Posterior cingulate gyrus (tissue), 11 donors: ENCODE data around the gene ACAN.

Experiments
- DNase-seq, 10 donors: peaks; one replicate each; pipeline versions ENCODE4 v3.0.0 to v3.0.0-alpha.2; 2020 to 2021; ENCODE audit warnings: mixed read lengths in 3 of 10
- intact Hi-C: fragments of 100-400 bp; cut with DNase I; formaldehyde crosslinking; loops from one replicate; pipeline ENCODE4 v1.15.1; 2023

Gene ACAN

DNA sequence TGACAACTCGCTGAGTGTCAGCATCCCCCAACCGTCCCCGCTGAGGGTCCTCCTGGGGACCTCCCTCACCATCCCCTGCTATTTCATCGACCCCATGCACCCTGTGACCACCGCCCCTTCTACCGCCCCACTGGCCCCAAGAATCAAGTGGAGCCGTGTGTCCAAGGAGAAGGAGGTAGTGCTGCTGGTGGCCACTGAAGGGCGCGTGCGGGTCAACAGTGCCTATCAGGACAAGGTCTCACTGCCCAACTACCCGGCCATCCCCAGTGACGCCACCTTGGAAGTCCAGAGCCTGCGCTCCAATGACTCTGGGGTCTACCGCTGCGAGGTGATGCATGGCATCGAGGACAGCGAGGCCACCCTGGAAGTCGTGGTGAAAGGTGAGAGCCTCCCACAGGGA is 35.4 kb downstream of the ACAN start:
- DNase-seq = peak in 1 of 10 donors; percentile 49
- intact Hi-C loops = no loop called here

DNA sequence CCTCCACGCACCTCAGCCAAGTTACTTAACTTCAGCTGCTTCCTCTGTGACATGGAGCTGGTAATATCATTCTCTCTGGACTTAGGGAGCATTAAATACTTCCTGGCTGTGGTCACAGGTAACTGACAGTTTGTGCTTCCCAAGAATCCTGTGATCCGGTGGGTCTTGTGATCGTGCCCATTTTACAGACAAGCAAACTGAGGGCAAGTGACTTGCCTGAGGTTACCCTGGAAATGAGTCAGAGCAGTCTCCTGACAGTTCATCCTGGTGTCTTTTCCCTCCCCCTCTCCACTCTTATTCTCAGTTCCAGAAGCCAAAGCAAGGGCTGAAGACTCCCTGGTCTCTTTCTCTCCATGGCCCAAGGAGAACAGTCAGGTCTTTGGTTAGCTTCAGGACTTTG is 35.9 kb downstream of the ACAN start:
- DNase-seq = no peak
- intact Hi-C loops = no loop called here

DNA sequence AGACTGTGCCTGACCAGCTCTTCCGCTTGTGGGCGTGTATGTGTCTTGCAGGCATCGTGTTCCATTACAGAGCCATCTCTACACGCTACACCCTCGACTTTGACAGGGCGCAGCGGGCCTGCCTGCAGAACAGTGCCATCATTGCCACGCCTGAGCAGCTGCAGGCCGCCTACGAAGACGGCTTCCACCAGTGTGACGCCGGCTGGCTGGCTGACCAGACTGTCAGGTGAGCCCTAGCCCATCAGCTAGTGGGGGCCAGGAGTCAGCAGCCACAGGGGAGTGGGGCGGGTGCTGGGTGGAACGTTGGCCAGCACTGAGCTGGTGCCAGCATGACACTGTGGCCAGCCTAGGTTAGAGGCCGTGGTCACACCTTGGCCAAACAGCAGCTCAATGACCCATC is 36.7 kb downstream of the ACAN start:
- intact Hi-C loops = no loop called here

DNA sequence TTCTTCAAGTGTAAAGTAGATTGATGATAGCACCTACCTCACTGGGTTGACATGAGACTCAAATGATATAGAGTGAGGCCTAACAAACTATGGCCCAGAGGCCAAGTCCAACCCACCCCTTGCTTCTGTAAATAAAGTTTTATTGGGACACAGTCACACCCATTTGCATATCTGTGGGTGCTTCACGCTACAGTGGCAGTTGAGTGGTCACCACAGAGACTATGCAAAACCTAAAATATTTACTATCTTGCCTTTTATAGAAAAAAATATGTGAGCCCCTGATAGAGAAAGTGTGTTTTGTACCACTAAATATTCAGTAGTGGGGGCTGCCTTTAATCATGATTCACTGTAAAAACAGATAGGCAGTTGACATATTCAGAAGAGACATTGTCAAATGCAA is 38.0 kb downstream of the ACAN start:
- DNase-seq = peak in 1 of 10 donors; percentile 6
- intact Hi-C loops = no loop called here

More for the DNA sequence above, 36.7 kb downstream of the ACAN start:
- DNase-seq = peak in 1 of 10 donors; percentile 47

DNA sequence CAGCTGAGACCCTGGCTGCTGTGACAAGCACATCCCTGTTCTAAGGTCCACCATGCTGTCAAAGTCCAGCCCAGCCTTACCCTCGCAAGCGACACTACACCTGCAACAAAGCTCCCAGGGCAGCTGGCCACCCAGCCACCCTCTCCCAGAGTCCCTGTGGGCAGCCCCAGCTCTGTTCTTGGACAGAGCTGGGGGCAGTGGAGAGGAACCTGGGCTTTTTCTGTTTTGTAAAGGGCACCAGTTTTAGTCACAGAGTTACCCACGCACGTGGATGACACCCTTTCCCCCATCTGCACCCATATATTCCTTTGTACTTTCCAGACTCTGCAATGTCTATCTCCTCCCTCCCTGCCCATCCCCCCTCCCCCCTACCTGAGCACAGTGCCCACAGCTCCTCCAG is 38.9 kb downstream of the ACAN start:
- DNase-seq = no peak
- intact Hi-C loops = no loop called here

DNA sequence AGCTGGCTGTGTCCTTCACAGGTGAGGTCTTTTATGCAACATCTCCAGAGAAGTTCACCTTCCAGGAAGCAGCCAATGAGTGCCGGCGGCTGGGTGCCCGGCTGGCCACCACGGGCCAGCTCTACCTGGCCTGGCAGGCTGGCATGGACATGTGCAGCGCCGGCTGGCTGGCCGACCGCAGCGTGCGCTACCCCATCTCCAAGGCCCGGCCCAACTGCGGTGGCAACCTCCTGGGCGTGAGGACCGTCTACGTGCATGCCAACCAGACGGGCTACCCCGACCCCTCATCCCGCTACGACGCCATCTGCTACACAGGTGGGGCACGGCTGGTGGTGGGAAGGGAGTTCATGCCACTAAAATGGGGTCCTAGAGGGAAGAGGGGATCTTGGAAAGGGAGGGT is 40.1 kb downstream of the ACAN start:
- intact Hi-C loops = no loop called here
- DNase-seq = peak in 1 of 10 donors; percentile 78

DNA sequence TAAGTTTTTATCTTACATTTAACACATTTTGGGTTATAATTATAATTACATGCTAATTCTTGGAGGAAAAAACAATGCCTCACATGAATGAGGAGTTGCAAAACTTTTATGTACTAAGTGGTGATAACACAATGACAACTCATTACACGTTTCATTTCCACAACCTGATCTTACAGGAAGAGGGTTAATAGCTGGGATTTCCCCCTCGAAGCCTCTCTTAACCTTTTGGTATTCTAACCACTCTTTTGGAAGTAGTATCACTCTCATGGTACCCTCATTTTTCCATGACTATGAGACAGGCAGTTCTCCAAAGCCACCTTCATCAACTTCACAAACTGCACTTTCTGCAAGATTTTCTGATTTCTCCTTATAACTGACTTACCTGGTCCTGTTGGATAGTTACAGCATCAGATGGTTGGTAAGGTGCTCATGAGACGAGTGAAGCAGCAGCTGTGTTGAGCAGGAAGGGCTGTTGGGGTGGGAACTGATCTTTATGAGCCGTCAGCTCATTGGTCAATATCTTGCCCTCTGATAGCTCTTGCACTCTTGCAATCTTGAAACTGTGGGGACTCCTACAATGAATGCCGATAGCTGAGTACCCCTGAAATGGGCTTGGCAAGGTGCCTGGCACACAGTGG is 41.6 kb downstream of the ACAN start:
- intact Hi-C loops = no loop called here
- peak in 1 of 10 donors; percentile 4 for DNase-seq

DNA sequence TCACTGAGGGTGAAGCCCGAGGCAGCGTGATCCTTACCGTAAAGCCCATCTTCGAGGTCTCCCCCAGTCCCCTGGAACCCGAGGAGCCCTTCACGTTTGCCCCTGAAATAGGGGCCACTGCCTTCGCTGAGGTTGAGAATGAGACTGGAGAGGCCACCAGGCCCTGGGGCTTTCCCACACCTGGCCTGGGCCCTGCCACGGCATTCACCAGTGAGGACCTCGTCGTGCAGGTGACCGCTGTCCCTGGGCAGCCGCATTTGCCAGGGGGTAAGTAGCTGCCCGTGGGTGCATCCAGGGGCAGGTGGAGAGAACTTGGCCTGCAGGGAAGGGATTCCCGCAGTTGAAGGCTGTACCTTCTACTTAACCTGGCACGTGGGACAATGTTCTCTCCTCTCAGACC is 42.4 kb downstream of the ACAN start:
- DNase-seq = peak in 2 of 10 donors; percentile 71 to 73
- intact Hi-C loops = no loop called here

DNA sequence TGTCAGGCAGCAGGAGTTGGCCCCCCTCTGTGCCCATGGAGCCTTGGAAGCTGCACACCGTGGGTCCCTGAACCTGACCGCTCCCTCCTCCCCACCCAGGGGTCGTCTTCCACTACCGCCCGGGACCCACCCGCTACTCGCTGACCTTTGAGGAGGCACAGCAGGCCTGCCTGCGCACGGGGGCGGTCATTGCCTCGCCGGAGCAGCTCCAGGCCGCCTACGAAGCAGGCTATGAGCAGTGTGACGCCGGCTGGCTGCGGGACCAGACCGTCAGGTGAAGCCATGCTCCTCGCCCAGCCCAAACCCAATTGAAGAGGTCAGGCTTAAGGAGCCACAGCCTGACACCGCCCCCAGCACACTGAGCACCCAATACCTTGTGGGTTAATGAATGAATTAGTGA is 43.9 kb downstream of the ACAN start:
- intact Hi-C loops = no loop called here
- peak in 1 of 10 donors; percentile 54 for DNase-seq

DNA sequence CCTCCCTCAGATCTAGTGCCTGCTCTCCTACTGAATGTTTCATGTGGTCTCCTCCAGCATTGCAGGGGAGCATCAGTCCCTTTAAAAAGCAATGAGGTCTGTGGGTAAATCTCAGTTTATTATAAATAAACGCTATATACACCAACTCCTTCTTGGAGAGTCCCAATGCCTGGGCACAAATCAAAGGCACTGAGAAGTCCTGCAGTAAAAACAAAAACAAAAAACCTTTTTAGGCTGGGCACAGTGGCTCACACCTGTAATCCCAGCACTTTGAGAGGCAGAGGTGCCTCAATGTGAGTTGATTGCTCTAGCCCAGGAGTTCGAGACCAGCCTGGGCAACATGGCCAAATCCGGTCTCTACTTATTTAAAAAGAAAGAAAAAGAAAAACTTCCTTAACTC is 45.0 kb downstream of the ACAN start:
- intact Hi-C loops = no loop called here
- no peak for DNase-seq

DNA sequence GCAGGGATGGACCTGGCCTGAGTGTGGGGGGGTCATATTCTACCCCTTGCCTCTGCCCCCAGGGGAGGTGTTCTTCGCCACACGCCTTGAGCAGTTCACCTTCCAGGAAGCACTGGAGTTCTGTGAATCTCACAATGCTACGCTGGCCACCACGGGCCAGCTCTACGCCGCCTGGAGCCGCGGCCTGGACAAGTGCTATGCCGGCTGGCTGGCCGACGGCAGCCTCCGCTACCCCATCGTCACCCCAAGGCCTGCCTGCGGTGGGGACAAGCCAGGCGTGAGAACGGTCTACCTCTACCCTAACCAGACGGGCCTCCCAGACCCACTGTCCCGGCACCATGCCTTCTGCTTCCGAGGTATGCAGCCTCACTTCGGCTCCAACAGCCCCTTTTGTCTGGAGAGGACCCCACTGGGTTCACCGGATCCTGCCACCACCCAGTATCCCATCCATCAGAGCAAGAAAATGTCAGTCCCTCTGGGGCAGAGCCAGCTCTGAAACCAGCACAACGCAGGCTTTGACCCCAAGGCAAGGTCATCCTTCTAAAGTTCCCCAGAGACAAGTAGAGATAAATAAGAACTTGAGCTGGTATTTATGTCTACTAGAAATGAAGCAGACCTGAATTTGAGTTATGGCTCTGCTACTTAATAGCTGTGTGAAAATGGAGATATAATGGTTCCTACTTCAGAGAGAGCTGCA is 46.3 kb downstream of the ACAN start:
- peak in 1 of 10 donors; percentile 76 for DNase-seq
- intact Hi-C loops = no loop called here

DNA sequence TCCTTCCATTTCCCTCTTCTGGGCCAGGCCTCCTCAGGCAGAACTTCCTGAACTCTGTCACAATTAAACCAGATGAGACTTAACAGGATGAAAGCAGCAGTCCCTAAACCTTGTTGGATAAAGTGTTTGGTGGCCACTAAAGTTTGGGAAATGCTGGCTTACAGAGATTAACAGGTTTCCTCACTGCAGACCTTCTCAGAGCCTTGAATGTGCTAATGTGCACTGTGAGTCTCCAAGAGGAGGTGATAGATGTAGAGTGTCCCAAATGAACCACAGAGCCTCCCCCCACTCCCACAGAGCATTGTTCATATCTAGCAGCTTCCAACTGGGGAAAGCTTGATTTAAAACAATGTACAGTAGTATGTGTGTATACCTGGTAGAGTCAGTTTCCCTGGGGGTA is 49.2 kb downstream of the ACAN start:
- peak in 1 of 10 donors; percentile 7 for DNase-seq
- intact Hi-C loops = no loop called here

DNA sequence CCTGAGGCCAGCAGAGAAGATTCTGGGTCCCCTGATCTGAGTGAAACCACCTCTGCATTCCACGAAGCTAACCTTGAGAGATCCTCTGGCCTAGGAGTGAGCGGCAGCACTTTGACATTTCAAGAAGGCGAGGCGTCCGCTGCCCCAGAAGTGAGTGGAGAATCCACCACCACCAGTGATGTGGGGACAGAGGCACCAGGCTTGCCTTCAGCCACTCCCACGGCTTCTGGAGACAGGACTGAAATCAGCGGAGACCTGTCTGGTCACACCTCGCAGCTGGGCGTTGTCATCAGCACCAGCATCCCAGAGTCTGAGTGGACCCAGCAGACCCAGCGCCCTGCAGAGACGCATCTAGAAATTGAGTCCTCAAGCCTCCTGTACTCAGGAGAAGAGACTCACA is 55.7 kb downstream of the ACAN start:
- intact Hi-C loops = no loop called here

DNA sequence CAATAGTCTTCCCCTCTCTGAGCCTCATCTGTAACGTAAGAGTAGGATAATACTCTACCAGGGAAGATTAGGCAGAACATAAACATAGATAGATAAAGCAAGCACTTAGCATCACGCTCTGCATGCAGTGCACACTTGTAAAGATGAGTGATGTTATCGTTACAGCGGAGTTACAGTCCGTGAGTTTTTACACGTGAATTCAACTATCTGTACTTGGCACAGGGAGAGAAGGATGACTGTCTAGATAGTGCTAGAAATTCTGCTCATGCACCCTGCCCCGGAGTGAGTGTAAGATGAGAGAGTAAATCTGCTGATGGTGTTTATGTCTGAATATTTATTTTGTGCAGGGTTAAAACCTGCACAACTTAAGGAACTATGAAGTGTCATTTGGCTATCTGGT is 56.3 kb downstream of the ACAN start:
- intact Hi-C loops = no loop called here
- DNase-seq = peak in 1 of 10 donors; percentile 4

More for the DNA sequence above, 55.7 kb downstream of the ACAN start:
- DNase-seq = peak in 2 of 10 donors; percentile 54 to 59

DNA sequence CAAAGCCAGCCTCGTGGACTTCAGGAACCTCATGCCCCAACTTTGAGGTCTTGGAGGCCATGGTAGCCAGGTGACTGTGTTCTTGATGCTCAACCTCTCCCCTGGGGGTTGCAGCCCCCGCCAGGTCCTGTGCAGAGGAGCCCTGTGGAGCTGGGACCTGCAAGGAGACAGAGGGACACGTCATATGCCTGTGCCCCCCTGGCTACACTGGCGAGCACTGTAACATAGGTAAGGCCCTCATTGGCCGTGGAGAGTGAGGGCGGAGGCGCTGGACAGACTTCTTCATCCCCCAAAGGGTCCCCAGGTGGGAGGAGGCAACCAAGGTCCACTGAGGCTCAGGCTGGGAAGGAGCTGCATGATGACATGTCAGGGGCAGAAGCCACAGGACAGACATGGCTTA is 57.0 kb downstream of the ACAN start:
- peak in 2 of 10 donors; percentile 36 to 55 for DNase-seq
- intact Hi-C loops = no loop called here

DNA sequence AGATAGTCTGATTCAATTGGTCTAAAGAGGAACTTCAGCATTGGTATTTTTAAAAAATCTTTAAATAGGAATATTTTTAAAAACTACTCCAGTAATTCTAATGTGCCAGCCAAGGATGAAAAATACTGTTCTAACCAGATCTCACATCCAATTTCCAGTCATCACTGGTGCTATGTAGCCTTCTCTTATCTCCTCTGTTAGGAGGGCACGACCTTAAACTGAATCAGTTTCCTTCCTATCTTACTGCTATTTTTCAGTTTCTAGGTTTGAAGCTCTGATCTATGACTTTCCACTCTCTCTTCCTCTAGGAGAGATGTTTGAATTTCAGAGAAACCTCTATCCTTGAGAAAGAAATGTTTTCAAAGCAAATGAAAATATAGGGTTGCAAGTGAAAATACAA is 60.2 kb downstream of the ACAN start:
- no peak for DNase-seq
- intact Hi-C loops = no loop called here

DNA sequence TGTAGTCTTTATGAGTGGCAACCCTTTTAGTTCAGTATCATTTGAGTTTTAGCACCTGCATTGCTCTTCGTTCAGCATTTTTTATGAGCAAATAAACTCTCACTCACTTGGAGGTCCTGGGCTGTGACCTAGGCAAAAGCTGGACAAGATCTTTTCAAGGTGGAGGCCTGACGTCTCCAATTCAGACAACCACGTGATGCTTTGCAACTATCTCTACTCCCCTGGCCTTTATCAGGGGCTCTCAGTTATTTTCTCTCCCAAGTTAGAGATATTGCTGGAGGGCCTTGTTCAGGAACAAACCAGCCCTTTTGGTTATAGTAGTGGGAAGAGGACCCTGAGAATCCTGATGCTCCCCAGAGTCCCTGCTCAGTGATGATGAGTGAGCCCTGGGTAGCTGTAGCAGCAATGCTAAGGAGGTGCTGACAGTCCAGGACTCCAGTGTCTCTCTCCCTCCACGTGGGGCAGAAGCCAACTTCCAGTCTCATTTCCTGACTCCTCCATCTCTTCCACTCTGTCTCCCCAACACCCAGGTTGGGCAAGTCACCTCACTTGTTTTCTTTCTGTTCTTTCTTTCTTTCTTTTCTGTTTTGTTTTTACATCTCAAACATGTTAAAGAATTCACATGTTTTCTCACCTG is 61.7 kb downstream of the ACAN start:
- peak in 1 of 10 donors; percentile 25 for DNase-seq
- intact Hi-C loops = no loop called here

DNA sequence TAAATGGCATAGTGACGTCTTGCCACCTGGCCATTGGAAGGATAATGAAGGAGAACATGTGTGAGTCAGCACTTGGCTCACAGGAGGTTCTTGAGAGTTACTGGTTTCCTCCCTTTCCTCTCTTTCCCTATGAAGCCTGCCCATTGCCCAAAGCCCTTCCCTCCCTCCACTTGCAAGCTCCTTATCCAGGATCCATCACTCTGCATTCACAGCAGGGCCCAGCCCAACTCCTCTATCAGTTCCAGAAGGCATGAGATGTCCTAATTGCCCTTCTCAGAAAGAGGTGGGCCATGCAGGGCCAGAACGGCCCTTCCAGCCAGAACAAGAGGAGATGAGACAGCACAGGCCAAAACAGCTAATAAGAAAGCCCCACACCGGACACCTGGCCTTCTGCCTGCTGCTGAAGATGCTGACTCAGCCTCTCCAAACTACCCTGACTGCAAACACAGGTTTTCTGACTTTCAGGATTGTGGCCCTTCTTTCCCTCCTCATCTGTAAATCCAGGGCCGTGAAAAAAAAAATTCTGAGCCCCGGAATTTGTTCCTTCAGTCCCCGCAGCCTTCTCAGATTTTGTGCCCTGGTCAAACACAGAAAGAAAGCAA is 62.4 kb downstream of the ACAN start:
- intact Hi-C loops = no loop called here
- DNase-seq = no peak

DNA sequence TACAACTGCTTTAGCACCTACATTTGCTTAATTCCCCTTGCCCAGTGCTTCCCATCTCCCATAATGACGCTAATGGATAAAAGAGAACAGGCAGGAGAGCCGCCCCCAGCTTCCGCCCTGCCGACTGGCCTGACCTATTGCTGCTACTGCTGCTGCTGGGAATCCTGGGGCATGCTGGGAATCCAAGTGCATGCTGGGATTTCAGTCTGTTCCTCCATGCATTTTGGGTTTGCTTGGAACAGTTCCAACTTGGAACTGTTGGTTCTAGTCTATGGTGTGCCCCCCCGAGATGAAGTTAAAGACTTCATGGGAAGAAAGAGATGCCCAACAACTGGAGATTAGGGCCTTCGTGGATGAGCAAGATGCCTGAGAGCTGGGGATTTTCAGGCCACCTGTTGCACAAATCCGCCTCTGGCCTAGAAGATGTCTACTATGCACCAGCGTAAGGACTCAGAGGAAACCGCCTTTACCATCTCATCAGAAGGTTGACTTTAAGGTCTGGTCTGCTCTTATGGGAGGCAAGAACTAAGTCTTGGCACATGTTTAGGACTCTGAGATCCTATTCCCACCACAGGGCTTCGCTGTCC is 63.2 kb downstream of the ACAN start:
- DNase-seq = no peak
- intact Hi-C loops = no loop called here

DNA sequence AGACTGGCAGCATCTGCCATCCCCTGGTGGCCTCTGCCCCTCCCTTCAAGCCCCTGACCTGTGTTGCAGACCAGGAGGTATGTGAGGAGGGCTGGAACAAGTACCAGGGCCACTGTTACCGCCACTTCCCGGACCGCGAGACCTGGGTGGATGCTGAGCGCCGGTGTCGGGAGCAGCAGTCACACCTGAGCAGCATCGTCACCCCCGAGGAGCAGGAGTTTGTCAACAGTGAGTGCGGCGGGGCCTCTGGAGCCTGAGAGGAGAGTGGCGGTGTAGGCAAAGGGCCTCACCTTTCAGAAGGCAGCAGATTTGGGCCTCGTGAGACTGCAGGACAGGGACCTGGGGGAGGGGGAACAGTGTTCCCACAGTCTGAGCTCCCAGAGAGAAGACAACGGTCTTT is 68.1 kb downstream of the ACAN start:
- no peak for DNase-seq
- intact Hi-C loops = no loop called here

DNA sequence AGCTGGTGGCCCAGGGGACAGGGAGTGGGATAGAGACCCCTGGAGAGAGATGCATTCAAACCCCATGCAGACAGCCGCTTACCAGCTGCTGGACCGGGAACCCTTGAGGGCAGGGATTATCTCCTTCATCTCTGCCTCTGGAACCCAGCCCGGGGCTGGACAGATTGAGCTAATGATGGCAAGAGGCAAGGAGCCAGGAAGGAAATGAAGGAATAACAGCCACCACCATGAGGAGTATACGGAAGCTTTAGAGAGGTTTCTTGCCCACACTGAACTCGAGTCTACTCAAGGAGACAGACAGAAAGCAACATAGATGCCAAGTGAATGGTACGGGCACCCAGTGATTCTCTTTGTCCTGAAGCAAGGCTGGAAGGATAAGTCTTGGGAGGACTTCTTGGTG is 68.9 kb downstream of the ACAN start:
- intact Hi-C loops = no loop called here
- no peak for DNase-seq
